ENCODE results near the gene FXYD3. TPM values are rescaled to one million over a fixed set of nuclear protein-coding genes. Genes with fewer than 3 reads are reported as not detected.

Gene FXYD3
- total RNA-seq, 1 donor from 2014 or later, result not detected

DNA sequence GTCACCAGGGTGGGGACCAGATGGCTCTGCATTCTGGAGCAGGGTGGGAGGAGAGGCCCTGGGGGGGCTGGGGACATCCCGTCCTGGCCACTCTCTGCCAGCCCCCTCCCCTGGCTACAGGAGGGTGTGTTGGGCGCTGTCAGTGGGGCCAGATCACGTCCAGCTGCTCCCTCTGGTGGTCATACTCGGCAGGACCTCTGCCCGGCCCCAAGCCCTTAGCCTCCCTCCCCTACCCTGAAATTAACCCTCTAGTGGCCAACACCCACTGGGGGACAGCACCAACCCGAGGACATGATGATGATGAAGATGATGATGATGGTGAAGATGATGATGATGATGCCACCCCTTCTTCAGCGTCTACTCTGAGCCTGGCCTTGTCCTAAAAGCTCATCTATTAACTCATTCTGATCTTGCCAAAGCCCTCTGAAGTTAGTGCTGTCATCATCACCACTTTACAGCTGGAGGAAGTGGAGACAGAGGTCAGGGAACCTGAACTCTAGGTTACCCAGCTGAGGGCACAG is 19.8 kb downstream of the FXYD3 start:
- TF ChIP-seq, protein P1, sequence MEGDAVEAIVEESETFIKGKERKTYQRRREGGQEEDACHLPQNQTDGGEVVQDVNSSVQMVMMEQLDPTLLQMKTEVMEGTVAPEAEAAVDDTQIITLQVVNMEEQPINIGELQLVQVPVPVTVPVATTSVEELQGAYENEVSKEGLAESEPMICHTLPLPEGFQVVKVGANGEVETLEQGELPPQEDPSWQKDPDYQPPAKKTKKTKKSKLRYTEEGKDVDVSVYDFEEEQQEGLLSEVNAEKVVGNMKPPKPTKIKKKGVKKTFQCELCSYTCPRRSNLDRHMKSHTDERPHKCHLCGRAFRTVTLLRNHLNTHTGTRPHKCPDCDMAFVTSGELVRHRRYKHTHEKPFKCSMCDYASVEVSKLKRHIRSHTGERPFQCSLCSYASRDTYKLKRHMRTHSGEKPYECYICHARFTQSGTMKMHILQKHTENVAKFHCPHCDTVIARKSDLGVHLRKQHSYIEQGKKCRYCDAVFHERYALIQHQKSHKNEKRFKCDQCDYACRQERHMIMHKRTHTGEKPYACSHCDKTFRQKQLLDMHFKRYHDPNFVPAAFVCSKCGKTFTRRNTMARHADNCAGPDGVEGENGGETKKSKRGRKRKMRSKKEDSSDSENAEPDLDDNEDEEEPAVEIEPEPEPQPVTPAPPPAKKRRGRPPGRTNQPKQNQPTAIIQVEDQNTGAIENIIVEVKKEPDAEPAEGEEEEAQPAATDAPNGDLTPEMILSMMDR (conservative IDR thresholded peaks at IDR 0.05; ENCODE audit: low read depth, low read length), result peak; percentile 85
- no peak for DNase-seq (ENCODE audit: low read depth)
- H3K4me3 ChIP-seq (ENCODE audit: low read depth, low read length), result no peak overlapping the region

DNA sequence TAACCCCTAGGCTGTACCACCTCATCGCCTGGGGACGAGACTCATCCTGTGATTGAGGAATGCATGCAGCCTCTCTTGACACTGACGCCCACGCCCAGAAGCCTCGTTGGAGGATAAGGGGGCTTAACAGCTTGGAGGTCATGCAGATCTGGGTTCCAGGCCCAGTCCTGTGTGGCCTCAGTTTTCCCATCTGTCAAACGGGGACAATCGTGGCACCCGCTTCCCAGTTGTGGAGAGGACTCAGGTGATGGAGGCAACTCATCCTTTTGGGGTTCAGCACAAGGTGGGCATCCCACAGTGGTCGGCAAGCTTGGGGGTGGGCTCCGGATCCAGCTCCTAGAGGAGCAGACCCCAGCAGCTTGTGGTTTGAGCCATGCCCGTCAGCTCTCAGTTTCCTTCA is 20.6 kb downstream of the FXYD3 start:
- no peak overlapping the region for H3K4me3 ChIP-seq (ENCODE audit: low read depth, low read length)
- TF ChIP-seq, protein P1 (conservative IDR thresholded peaks at IDR 0.05; ENCODE audit: low read depth, low read length), result no peak
- DNase-seq (ENCODE audit: low read depth), result no peak

DNA sequence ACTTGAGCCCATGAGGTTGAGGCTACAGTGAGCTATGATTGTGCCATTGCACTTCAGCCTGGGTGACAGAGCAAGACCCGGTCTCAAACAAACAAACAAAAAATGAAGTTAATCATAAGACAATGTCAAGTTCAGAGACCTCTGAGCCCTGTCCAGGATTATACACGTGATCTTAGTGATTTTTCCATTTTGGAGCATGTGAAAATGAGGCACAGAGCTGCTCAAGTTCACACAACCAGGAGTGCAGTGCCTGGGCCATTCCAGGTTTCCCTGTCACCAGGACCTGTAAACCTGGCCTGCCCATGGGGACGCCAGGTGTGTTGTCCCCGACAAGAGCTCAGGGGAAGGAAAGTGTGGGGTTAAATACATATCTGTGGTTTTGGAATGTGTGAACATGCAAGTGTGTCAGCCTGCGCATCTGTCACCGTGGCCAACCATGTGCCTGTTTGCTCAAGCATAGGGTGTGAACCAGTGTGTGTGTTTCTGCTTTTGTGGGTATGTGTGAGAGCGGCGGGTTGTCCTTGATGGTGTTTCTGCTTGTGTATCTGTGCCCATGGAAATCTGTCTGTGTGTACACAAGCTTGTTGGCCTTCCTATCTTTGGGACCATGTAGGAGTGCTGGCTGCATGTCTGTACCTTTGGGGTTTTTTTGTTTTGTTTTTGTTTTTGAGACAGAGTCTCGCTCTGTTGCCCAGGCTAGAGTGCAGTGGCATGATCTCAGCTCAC is 21.5 kb downstream of the FXYD3 start:
- no peak overlapping the region for H3K4me3 ChIP-seq (ENCODE audit: low read depth, low read length)
- DNase-seq (ENCODE audit: low read depth), result no peak
- TF ChIP-seq, protein P1 (conservative IDR thresholded peaks at IDR 0.05; ENCODE audit: low read depth, low read length), result no peak

DNA sequence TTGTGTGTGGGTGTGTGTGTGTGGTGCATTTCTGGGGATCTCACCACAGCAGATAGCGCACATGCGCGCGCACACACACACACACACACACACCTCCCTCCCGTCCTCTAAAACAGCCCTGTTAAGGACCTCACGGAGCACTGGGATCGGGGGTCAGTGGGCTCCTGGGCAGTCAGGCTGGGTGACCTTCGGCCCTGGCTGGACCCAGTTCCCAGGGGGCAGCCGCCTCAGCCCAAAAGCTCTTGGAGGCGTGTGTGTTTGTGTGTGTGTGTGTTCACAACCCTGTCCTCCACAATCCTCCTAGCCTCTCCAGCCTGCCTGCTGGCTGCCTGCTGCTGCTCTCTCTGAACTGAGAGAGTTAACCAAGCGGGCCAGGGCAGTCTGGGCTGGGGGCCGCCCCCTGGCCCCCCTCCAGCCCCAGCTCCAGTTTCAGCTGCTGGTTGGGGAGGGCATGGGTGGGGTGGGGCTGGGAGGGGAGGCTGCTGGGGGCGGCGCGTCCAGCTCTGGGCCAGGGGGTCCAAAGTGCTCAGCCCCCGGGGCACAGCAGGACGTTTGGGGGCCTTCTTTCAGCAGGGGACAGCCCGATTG is 22.8 kb downstream of the FXYD3 start, which contains the start of gene FXYD1:
FXYD1 (plus strand) TSS at position 520 of the 588 bp plus-strand sequence. CDS start 1,256 bp downstream, outside the sequence.
- no peak for DNase-seq (ENCODE audit: low read depth)
- no peak within 1 kb of the TSS for H3K4me3 ChIP-seq (ENCODE audit: low read depth, low read length)
- TF ChIP-seq, protein P1 (conservative IDR thresholded peaks at IDR 0.05; ENCODE audit: low read depth, low read length), result no peak

DNA sequence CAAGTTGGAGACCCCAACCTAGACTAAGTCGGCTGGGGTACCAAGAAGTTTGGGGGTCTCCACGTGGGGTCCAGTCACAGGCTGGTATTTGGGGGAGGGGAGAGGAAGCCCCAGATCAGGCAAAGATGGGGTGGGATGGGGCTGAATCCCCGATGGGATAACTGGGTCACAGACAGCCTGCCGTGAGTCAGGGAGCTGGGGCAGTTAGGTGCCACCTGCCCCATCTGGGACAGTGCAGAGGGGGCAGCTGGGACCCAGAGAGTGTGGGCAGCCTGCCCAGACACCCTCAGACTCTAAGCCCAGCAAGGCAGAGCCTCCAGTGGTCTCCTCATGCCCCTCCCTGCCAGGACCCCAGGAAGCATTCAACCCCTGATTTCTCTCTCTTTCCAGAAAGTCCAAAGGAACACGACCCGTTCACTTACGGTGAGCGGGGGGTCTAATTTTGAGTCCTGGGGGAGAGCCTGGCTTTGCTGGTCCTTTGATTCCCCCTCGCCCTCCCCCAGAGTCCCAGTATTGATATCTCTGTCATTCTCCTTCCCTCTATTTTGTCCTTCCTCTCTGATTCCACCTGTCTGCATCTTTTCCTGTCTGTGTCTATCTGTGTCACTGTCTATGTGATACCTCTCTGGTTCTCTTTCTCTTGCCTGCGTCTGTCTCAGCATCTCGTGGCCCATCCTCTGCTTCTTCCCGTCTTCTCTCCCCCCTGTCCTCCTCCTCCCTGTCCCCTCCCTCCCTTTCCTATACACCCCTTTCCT is 24.8 kb downstream of the FXYD3 start:
- TF ChIP-seq, protein P1 (conservative IDR thresholded peaks at IDR 0.05; ENCODE audit: low read depth, low read length), result no peak
- no peak for DNase-seq (ENCODE audit: low read depth)
- no peak overlapping the region for H3K4me3 ChIP-seq (ENCODE audit: low read depth, low read length)

DNA sequence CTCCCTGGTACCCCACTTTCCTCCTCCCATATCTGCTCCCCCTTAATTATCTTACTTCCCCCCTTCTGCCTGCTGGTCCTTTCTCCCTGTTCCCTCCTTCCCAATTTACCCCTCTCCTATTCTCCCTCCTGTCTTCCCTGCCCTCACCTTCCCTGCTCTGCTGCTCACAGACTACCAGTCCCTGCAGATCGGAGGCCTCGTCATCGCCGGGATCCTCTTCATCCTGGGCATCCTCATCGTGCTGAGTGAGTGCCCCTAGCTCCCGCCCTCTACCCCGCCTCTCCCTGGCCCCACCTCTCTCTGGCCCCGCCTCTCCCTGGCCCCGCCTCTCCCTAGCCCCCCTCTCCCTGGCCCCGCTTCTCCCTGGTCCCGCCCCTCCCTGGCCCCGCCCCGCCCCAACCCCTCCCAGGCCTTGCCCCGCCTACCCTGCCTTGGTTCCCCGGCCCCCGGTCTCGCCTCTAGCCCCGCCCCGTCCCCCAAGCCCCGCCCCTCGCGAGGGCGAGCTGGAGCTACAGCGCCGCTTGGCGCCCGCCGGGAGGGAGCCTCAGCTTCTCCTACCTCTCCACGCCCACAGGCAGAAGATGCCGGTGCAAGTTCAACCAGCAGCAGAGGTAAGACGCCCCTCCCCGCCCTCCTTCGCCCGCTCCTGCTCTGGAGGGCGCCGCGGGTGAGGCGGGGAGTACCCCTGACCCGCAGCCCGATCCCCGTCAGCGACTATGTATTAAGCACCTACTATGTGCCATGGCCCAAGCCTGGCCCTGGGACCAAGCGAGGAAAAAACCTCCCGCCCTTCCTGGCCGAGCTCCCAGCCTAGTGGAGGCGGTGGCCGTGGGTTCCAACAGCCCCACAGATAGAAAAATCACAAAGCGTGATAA is 25.6 kb downstream of the FXYD3 start:
- H3K4me3 ChIP-seq (ENCODE audit: low read depth, low read length), result no peak overlapping the region
- DNase-seq (ENCODE audit: low read depth), result no peak
- TF ChIP-seq, protein P1 (conservative IDR thresholded peaks at IDR 0.05; ENCODE audit: low read depth, low read length), result peak; percentile 46
